ENCODE measurements around the gene PLOD3.

The PLOD3 gene

DNA sequence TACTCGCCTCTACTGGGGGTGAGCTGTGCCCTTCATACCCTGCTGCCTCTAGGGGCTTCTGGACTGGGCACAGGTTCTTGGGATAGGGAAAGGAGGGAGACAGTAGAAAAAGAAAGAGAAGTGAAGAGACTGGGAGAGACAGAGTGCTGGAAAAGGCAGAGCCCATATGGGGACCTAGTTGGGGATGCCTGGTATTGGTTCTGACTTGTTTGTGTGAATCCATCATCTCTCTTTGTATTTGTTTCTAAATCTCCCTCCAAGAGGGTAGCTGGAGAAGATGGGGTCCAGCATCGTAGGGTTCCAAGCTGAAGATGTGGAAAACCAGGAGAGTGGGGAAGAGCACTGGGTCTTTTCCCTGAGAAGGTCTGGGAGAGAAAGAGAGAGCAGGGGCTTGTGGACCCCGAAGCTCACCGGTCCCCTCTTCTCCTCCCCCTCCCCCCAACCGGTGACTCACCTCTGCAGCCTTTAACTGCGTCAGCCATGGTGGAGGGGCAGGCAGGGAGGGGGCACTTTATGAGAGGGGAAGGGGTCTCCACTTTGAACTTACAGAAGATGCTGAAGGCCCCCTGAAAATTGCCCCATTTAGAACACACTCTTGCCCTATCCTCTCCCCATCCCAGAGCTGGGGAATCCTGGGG is 48.9 kb downstream of the PLOD3 start:
- no peak for DNase-seq (ENCODE audit: low read depth in 1 of 2, low spot score in 1 of 2)
- no peak for TF ChIP-seq JUND (IDR thresholded peaks at IDR 0.05; ENCODE audit: low read depth)
- in situ Hi-C loops (cut with HindIII; ENCODE audit: low pct_unique_long_range_greater_than_20kb, low sequenced_read_pairs): no loop called here

GRCh38 chr7:101167645-101168411 is 49.6 kb downstream of the PLOD3 start:
- no peak for DNase-seq (ENCODE audit: low read depth in 1 of 2, low spot score in 1 of 2)
- TF ChIP-seq JUND (IDR thresholded peaks at IDR 0.05; ENCODE audit: low read depth): no peak
- in situ Hi-C loops (cut with HindIII; ENCODE audit: low pct_unique_long_range_greater_than_20kb, low sequenced_read_pairs): no loop called here

DNA sequence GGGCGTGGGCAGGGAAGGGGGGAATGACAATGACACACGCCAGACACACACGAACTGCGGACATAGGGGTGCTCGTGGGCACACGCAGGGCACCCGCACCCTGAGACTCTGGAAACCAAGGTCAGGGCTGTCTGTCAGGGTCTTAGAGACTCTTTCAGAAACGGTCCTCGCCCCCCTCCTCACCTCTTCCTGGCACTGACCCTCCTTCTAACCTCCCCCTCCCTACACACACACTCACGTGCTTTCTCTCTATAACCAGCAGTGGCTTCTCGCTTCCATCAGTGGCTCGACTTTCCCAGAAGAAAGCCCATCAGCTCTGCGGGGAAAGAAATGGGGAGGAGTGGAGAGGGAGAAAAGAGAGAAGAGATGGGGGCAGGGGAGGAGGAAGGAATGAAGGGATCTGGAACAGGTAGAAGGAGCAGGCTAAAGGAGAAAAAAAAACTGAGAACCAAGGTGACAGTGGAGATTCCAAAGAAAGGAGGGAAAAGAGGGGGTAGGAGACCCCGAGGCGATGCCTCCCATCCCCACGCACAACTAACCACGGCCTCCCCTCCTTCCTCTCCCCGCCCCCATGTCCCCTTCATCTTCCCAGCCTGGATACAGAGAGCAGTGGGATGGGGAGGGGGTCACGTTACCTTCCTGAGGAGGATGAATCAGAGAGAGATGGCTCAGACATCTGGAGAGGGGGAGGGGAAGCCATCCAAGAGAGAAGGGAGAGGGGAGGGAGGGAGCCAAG is 50.3 kb downstream of the PLOD3 start:
- no peak for DNase-seq (ENCODE audit: low read depth in 1 of 2, low spot score in 1 of 2)
- no peak for TF ChIP-seq JUND (IDR thresholded peaks at IDR 0.05; ENCODE audit: low read depth)
- in situ Hi-C loops (cut with HindIII; ENCODE audit: low pct_unique_long_range_greater_than_20kb, low sequenced_read_pairs): no loop called here

- in situ Hi-C loops (cut with HindIII; ENCODE audit: low pct_unique_long_range_greater_than_20kb, low sequenced_read_pairs): no loop called here
- no peak for TF ChIP-seq JUND (IDR thresholded peaks at IDR 0.05; ENCODE audit: low read depth)
- no peak for DNase-seq (ENCODE audit: low read depth in 1 of 2, low spot score in 1 of 2)
Observed at GRCh38 chr7:101166648-101166908, 50.8 kb downstream of the PLOD3 start.

DNA sequence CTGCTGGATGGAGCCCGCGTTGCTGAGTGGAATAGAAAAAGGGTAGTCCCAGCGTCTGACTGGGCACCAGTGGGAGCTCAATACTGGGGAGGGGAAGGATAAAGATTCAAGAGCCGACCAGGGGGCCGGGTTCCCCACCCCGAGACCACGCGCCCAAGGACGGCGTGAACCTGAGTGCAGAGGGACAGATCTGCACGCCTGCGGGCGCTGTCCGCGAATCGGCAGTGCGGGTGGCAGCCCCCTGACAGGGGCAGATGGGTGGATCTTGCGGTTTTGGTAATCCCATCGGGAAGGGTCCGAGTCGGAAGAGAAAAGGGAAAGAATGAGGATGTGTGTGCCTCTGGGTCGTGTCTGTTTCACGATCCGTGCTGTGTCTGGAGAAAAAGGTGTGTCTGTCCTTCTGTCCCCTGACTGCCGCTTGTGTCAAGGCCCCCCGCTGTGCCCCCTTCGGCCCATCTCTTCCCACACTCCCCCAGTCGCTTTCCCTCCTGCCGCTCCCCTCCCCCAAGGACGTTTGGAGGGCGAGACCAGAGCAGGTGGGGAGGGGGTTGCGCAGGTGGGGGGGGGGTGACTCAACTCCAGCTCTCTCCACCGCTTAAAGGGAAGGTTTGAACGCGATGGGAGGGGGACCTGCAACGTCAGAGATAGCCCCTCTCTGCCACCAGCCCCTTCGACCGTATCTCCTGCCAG is 51.3 kb downstream of the PLOD3 start:
- no peak for TF ChIP-seq JUND (IDR thresholded peaks at IDR 0.05; ENCODE audit: low read depth)
- no peak for DNase-seq (ENCODE audit: low read depth in 1 of 2, low spot score in 1 of 2)
- in situ Hi-C loops (cut with HindIII; ENCODE audit: low pct_unique_long_range_greater_than_20kb, low sequenced_read_pairs): no loop called here

GRCh38 chr7:101165075-101165957 is 52.1 kb downstream of the PLOD3 start, which contains the start of gene VGF:
TSS of gene VGF (minus strand) at chr7:101165569. CDS start at chr7:101164843, 726 bp downstream.
- in situ Hi-C loops (cut with HindIII; ENCODE audit: low pct_unique_long_range_greater_than_20kb, low sequenced_read_pairs): no loop called here
- TF ChIP-seq JUND (IDR thresholded peaks at IDR 0.05; ENCODE audit: low read depth): no peak
- DNase-seq (ENCODE audit: low read depth in 1 of 2, low spot score in 1 of 2): peak; percentile 90 to 95

DNA sequence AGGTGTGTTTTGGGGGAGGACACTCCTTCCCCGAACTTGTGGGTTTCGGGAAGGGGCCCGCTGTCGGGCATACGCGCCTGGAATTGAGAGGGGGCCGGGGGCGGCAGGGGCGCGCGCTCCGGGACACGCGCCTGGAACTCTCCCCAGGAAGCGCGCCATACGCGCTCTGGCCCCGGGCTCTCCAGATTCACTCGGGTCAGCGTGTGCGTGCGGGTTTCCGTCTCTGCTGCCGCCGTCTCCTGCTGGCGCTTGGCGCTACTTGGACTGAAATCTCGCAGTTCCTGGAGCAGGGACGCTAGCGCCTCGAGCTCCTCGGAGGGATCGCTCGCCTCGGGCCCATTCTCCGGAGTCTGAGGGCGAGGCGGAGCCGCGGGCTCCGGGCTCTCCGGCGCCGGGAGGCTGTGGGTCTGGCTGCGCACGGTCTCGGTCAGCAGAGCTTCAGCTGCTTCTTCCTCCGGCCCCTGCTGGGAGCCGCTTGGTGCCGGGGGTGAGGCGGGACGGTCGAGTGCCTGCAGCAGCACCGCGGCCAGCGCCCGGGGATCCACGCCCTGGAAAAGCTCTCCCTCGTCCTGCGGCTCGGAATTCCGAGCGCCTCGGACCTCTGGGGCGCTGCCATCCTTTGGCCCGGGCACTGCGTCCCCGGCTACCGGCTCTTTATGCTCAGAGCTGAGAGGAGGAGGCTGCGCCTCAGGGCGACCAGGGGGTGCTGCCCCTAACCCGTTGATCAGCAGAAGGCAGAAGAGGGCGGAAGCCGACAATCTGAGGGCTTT is 53.1 kb downstream of the PLOD3 start:
- DNase-seq (ENCODE audit: low read depth in 1 of 2, low spot score in 1 of 2): peak in 1 of 2 experiments; percentile 60
- in situ Hi-C loops (cut with HindIII; ENCODE audit: low pct_unique_long_range_greater_than_20kb, low sequenced_read_pairs): no loop called here
- TF ChIP-seq JUND (IDR thresholded peaks at IDR 0.05; ENCODE audit: low read depth): no peak

DNA sequence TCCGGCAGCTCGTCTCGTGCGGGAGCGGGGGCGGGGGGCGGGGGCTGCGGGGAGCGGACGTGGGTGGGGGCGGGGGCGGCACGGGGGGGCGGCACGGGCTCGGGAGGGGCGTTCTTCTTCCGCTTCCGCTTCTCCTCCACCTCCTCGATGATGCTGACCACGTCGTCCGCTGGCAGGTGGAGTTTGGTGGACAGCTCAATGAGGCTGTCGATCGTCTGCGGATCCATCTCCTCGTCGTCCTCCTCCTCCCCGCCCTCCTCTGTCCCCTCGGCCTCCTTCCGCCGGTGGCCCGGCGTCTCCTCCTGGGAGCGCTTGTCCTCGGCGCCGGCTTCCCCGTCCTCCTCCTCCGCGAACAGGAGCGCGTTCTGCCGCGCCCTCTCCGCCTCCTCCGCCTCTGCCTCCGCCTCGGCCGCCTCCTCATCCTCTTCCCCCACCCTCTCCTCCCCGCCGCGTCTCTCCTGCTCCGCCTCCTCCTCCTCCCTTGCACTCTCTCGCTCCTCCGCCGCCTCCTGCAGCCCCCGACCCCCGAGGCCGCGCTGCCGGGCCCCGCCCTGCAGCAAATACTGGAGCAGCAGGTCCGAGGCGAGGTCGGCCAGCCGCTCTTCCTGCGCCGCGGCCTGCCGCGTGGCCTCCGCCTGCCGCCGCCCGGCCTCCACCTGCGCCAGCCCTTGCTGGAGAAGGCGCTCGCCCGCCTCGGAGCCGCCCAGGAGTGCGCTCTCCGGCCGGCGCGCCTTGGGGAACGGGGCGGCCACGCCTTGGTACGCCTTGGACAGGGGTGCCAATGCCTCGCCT is 53.9 kb downstream of the PLOD3 start:
- in situ Hi-C loops (cut with HindIII; ENCODE audit: low pct_unique_long_range_greater_than_20kb, low sequenced_read_pairs): no loop called here
- TF ChIP-seq JUND (IDR thresholded peaks at IDR 0.05; ENCODE audit: low read depth): no peak
- DNase-seq (ENCODE audit: low read depth in 1 of 2, low spot score in 1 of 2): peak in 1 of 2 experiments; percentile 59

DNA sequence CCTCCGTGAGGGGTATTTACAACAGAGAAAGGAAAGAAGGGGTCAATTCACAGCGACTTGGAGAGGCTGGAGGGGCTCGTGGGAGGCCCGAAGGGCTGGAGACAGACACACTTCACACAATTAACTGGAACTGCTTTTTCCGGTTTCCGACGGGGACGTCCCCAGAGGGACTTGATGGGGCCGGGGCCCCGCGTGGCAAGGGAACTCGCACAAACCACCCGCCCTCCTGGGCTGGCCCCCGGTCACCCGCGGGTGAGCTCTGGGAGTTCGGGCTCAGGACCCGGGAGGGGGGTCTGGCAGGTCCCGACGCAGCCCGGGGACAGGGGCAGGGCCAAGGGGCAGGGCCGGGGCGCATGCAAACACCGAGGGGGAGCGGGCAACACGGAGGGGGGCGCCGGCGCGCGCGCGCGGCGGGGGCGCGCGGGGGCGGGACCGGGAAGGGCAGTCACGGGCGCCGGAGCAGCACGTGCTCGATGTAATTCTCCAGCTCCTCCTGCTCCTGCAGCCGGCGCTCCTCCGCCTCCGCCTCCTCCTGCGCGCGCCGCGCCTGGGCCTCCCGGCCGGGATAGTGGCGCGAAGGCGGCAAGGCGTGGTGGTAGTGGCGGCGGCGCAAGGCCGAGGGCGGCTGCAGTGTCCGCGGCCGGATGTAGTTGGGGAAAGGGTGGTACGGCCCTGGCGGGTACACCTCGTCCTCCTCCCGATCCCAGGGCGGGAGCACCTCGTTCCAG is 54.7 kb downstream of the PLOD3 start:
- in situ Hi-C loops (cut with HindIII; ENCODE audit: low pct_unique_long_range_greater_than_20kb, low sequenced_read_pairs): no loop called here
- DNase-seq (ENCODE audit: low read depth in 1 of 2, low spot score in 1 of 2): peak; percentile 62 to 73
- TF ChIP-seq JUND (IDR thresholded peaks at IDR 0.05; ENCODE audit: low read depth): no peak

All from T47D (cell line).